GM12872 (cell line): ENCODE results near the gene AATK.

Experiments
- CTCF ChIP-seq: IDR thresholded peaks from 3 replicates; pipeline ENCODE4 v1.5.1; 2011; ENCODE audit warnings: low read depth, mild to moderate bottlenecking, low read length, moderate library complexity; ENCODE audit not compliant: insufficient read depth

The AATK gene

DNA sequence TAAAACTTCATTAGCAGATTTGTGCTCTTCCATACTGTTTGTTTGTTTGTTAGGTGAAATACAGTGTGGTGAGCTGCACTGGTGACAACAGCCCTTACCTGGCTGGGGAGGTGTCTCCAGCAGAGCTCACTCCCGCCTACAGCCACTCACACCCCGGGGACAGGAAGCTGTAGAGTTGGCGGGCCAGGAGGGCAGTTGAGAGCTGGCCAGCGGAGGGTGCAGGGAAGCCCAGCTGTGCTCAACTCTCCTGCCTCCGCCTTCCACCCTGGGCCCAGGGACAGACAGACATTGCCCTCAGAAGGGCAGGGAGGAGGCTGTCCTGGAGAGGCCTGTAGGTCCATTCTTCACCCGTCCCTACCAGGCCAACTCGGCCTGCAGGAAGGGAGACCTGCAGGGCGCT is 49.3 kb downstream of the AATK start:
- TF ChIP-seq CTCF, result no peak

GRCh38 chr17:81115749-81116464 is 50.1 kb downstream of the AATK start:
- no peak for TF ChIP-seq CTCF

GRCh38 chr17:81115219-81115618 is 50.8 kb downstream of the AATK start:
- no peak for TF ChIP-seq CTCF

GRCh38 chr17:81114351-81115093 is 51.5 kb downstream of the AATK start:
- no peak for TF ChIP-seq CTCF

DNA sequence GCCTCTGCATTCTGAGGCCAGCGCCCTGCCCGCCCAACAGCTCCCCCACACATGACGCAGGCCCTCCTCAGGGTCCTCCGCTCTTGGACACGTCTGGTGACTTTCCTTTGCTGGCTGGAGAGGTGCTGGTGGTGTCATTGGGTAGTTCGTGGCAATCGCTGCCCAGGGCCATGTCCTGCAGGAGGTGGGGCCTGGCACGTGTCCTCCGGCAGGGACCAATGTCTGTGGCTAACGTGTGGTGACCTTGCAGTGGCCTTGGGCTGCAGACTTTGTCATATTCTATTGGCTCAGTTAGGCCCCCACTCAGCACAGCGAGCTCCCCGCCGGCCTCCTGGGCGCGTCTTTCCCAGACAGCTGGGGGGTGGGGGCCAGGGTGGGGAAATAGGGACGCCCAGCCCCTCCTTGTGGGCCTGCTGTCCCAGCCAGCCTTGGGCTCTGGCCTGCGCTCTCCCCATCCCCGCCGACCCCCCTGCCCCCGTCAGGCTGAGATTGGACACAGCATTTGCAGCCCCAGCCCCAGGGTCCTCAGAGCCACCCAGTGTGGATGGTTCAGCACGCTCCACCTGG is 52.8 kb downstream of the AATK start:
- TF ChIP-seq CTCF, result no peak

GRCh38 chr17:81112450-81112849 is 53.6 kb downstream of the AATK start:
- TF ChIP-seq CTCF, result no peak

- no peak for TF ChIP-seq CTCF
Observed at GRCh38 chr17:81111066-81111465, 55.0 kb downstream of the AATK start.
